ENCODE results near the gene SORCS2. TPM values are rescaled to one million over a fixed set of nuclear protein-coding genes. Genes with fewer than 3 reads are reported as not detected.

Gene SORCS2
- polyA plus RNA-seq, 1 donor from 2014 or later = 1.0 TPM

DNA sequence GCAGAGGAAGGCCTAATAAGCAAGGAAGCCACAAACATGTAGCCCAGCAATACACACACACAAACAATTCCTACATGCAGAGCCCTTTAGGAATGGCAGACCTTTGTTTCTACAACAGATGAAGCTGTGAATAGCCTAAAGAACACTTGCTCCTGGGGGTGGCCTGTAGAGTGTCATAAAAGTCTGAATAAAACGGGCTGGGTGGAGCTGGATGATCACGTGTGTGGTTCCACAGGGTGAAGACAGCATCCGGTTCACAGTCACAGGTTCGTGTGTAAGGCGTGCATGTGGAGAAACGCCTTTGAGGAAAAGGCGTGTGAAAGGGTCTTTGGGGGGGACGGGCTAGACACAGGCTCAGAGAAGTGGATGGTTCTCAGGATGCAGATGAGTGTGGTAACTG lies 591.2 kb downstream of the SORCS2 start:
- Histone ChIP-seq H3K4me2 (ENCODE audit: low read length) (no peak overlapping the region), H3K9me2 (ENCODE audit: insufficient read depth, low read length) (no peaks in the 10 kb centered on the region), H2AFZ (ENCODE audit: low read depth, low read length) (no peak overlapping the region), H3K27me3 (ENCODE audit: insufficient read depth, low read depth, low read length) (no peaks in the 10 kb centered on the region), H3K27ac (ENCODE audit: low read length) (no peak overlapping the region), H3K9ac (ENCODE audit: low read length) (no peak overlapping the region), H4K20me1 (ENCODE audit: insufficient read depth) (no peaks in the 10 kb centered on the region), H3K79me2 (replicated peaks; ENCODE audit: insufficient read depth, low read length) (no peaks in the 10 kb centered on the region), H3K4me3 (ENCODE audit: low read length) (no peak overlapping the region), H3K36me3 (ENCODE audit: insufficient read depth, low read length) (peaks cover 10% of the 10 kb centered on the region), H3F3A (ENCODE audit: insufficient read depth, low read length, poor library complexity, severe bottlenecking) (no peaks in the 10 kb centered on the region), H3K9me3 (ENCODE audit: low read length) (no peaks in the 10 kb centered on the region)
- TF ChIP-seq MXI1 (conservative IDR thresholded peaks at IDR 0.05; ENCODE audit: poor library complexity, severe bottlenecking) = no peak
- TF ChIP-seq RAD21 (conservative IDR thresholded peaks at IDR 0.05) = no peak
- TF ChIP-seq, protein P1, sequence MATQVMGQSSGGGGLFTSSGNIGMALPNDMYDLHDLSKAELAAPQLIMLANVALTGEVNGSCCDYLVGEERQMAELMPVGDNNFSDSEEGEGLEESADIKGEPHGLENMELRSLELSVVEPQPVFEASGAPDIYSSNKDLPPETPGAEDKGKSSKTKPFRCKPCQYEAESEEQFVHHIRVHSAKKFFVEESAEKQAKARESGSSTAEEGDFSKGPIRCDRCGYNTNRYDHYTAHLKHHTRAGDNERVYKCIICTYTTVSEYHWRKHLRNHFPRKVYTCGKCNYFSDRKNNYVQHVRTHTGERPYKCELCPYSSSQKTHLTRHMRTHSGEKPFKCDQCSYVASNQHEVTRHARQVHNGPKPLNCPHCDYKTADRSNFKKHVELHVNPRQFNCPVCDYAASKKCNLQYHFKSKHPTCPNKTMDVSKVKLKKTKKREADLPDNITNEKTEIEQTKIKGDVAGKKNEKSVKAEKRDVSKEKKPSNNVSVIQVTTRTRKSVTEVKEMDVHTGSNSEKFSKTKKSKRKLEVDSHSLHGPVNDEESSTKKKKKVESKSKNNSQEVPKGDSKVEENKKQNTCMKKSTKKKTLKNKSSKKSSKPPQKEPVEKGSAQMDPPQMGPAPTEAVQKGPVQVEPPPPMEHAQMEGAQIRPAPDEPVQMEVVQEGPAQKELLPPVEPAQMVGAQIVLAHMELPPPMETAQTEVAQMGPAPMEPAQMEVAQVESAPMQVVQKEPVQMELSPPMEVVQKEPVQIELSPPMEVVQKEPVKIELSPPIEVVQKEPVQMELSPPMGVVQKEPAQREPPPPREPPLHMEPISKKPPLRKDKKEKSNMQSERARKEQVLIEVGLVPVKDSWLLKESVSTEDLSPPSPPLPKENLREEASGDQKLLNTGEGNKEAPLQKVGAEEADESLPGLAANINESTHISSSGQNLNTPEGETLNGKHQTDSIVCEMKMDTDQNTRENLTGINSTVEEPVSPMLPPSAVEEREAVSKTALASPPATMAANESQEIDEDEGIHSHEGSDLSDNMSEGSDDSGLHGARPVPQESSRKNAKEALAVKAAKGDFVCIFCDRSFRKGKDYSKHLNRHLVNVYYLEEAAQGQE (IDR thresholded peaks at IDR 0.05; ENCODE audit: borderline replicate concordance) = no peak
- TF ChIP-seq SMC3 (conservative IDR thresholded peaks at IDR 0.05; ENCODE audit: poor library complexity) = no peak
- TF ChIP-seq EZH2 (IDR thresholded peaks at IDR 0.05; ENCODE audit: borderline replicate concordance, insufficient read depth, low read length, poor library complexity, severe bottlenecking) = no peak
- no peak for TF ChIP-seq TAF1 (IDR thresholded peaks at IDR 0.05; ENCODE audit: low read depth)
- no peak for TF ChIP-seq POLR2AphosphoS5 (IDR thresholded peaks at IDR 0.05)
- no peak for TF ChIP-seq EP300 (conservative IDR thresholded peaks at IDR 0.05; ENCODE audit: poor library complexity, severe bottlenecking)
- TF ChIP-seq, protein P2, sequence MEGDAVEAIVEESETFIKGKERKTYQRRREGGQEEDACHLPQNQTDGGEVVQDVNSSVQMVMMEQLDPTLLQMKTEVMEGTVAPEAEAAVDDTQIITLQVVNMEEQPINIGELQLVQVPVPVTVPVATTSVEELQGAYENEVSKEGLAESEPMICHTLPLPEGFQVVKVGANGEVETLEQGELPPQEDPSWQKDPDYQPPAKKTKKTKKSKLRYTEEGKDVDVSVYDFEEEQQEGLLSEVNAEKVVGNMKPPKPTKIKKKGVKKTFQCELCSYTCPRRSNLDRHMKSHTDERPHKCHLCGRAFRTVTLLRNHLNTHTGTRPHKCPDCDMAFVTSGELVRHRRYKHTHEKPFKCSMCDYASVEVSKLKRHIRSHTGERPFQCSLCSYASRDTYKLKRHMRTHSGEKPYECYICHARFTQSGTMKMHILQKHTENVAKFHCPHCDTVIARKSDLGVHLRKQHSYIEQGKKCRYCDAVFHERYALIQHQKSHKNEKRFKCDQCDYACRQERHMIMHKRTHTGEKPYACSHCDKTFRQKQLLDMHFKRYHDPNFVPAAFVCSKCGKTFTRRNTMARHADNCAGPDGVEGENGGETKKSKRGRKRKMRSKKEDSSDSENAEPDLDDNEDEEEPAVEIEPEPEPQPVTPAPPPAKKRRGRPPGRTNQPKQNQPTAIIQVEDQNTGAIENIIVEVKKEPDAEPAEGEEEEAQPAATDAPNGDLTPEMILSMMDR (IDR thresholded peaks at IDR 0.05; ENCODE audit: poor library complexity, severe bottlenecking) = no peak

DNA sequence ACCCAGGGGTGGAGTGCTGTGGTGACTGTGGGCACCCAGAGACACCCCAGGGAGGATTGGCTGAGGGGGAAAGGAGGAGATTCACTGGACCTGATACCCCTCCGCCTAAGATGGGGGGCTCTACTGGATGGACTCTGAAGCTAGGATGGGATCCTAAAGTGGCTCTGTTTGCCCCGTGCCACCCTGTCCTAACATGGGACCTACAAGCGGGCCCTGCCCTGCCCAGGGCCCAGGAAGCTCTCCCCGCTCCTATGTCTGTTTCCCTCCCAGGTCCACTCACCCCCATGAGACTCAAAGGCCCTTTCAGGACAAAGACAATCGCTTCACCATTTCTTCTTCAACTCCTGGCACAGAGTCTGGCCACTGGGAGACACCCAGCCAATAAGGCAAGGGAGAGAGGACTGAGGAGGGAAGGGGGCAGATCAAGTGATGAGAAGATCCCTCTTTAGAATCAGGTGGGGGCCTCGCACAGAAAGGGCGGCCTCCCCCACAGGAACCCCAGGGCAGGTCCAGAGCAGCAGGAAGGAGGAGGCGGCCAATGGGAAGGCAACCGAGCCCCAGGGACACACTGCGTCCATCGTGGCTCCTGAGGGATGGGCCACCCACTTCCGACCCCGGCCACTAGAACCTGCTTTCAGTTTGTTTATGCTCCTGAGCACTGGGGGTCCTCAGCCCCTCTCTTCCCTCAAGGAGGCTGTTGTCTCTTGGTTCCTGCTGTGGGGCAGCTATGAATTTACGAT lies 592.0 kb downstream of the SORCS2 start:
- H3F3A ChIP-seq (ENCODE audit: insufficient read depth, low read length, poor library complexity, severe bottlenecking) = no peaks in the 10 kb centered on the region
- H3K36me3 ChIP-seq (ENCODE audit: insufficient read depth, low read length) = peaks cover 10% of the 10 kb centered on the region
- no peaks in the 10 kb centered on the region for H4K20me1 ChIP-seq (ENCODE audit: insufficient read depth)
- no peaks in the 10 kb centered on the region for H3K79me2 ChIP-seq (replicated peaks; ENCODE audit: insufficient read depth, low read length)
- H3K9me2 ChIP-seq (ENCODE audit: insufficient read depth, low read length) = no peaks in the 10 kb centered on the region
- no peak overlapping the region for H3K4me2 ChIP-seq (ENCODE audit: low read length)
- TF ChIP-seq, protein P1 (IDR thresholded peaks at IDR 0.05; ENCODE audit: borderline replicate concordance) = no peak
- no peak for TF ChIP-seq MXI1 (conservative IDR thresholded peaks at IDR 0.05; ENCODE audit: poor library complexity, severe bottlenecking)
- no peak overlapping the region for H3K4me3 ChIP-seq (ENCODE audit: low read length)
- no peaks in the 10 kb centered on the region for H3K27me3 ChIP-seq (ENCODE audit: insufficient read depth, low read depth, low read length)
- H3K9me3 ChIP-seq (ENCODE audit: low read length) = no peaks in the 10 kb centered on the region
- no peak overlapping the region for H2AFZ ChIP-seq (ENCODE audit: low read depth, low read length)
- H3K9ac ChIP-seq (ENCODE audit: low read length) = no peak overlapping the region
- H3K27ac ChIP-seq (ENCODE audit: low read length) = no peak overlapping the region

Data from neural cell (in vitro differentiated cells).